Activated T-cell treated with anti-CD3 and anti-CD28 coated beads for 48 hours (primary cell): ENCODE data around the gene SPACA7.

Source experiments
- DNase-seq: peaks from one replicate; pipeline ENCODE4 v3.0.0-alpha.2; 2020; ENCODE audit warnings: low read depth

SPACA7 gene

DNA sequence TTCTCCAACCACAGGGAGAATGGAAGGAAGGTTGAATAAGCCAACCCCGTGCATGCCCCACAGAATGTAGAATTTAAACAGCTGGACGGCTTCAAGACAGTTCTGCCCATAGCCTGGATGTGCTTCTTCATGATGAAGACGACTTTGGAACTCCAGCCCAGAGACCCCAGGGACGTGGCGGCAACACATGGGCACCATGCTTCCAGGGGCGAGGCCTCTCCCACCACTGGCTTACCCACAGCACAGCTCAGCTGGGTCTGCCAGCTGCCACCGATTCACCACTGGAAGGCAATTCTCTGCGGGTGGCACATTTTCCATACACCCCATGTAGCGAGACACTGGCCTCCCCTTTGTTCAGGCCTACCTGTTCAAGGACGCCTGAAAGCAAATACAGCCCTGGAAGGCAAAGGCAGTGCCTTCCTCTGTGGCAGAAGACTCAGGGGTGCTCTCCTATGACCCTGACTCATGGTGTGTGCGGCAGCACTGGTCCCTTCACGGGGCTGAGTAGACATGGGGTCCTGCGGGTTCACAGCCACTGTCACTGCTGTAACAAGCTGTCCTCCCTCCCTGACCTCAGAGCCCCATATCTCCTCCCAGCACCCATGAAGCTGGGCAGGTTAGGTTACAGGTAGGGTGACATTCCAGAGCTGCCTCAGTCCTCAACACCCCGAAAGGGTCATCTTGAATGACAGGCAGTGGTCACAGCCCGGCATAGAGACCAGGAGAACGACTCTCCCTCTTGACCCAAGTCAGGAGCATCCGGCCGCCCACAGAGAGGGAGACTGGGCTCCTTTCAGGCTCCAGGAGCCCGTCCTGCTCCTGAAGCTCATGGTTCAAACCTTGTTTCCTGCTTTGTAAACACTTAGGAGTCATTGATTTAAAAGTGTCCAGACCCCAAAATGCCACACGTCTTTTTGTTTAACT, 72.7 kb downstream of the SPACA7 start:
- DNase-seq, result no peak

DNA sequence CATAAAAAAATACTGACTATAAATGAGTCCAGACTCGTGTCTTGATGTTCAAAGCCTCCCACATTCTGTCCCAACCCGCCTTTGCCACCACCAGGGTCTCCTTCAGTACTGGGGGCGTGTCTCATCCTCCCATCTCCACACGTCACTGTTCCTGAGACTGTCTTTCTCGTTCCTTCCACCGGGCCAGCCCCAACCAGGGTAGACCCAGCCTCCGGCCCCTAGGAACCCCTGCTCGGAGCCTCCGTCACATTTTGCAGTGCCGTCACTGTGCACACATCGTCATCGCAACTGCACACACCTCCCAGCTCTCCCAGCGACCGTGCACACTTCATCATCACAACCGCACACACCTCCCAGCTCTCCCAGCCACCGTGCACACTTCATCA, 73.4 kb downstream of the SPACA7 start:
- no peak for DNase-seq

DNA sequence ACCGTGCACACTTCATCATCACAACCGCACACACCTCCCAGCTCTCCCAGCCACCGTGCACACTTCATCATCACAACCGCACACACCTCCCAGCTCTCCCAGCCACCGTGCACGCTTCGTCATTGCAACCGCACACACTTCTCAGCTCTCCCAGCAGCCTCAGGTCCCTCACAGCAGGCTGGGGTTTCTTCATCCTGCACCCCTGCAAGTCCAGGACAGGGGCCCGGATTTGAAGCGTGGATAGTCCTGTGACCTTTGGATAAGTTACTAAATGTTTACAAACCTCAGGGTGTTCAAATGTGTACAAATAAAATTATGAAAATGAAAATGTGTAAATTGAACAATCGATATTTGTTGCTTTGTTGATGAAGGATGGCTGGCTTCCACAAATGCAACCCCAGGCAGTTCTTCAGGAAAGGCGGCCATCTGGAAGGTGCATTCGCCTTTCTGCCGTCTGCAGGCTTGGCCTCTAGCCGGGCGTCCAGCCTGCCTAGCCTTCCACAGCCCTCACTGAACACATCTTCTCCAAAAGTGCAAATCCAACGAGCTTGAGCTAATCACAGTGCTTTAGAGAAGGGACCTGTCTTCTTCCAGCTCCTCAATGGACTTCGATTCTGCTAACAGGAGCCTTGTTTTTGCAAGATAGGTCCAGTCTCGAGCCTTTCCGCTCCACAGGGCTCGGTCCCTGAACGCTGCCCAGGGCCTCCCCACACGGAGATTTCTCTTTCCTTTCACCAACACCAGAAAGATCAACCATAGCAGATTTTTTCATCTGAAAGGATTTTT, 74.2 kb downstream of the SPACA7 start:
- DNase-seq, result no peak

DNA sequence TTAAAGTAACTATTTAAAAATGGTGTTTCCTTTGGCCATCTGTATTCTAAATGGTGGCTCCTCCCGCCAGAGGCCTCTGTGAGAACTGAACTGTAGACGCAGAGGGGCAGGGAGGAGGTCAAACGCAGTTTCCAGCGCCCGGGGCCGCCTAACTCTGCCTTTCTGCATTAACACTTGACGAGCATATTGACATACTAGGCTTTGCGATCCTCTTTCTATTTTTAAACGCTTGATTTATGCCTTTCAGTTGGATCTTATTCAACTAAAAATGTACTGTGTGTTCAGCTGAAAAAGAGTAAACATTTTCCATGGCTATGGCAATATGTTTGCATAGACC, 74.7 kb downstream of the SPACA7 start:
- no peak for DNase-seq

DNA sequence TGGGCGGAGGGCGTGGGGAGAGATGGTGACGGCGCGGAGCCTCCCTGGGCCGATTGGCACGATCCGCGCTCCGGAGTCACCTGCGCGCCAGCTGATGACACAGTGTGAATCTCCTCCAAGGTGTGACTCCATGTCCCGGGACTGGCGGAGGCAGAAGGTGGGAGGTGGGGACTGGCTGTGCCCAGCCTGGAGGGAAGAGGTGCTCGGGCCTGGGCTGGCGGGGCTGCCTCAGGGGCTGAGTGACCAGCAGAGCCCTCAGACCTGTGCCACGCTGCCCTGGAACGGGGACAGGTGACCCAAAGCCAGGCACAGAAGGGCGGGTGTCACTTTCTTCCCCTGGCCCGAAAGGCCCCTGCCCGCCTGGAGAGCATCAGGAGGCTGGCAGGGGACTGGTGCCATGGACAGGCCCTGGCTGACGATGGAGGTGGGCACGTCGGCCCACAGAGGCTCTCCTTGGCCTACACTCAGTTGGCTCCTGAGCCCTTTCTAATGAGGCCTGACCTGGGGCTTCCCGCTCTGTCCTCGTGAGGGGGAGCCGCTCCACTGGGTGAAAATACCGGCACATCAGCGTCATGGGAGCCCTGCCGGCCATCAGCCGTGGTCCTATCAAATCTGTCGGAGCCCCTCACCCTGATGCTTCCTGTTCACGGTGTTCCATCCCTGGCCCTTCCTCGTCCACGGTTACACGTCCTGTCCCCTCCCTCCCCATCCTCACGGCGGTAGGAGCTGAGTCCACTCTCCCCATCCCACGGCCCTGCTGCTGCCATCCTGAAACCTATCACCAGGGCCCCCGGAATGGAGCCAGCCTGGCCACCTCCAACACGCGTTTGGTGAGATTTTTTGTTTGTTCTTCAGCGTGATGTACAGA, 75.6 kb downstream of the SPACA7 start:
- DNase-seq, result no peak

DNA sequence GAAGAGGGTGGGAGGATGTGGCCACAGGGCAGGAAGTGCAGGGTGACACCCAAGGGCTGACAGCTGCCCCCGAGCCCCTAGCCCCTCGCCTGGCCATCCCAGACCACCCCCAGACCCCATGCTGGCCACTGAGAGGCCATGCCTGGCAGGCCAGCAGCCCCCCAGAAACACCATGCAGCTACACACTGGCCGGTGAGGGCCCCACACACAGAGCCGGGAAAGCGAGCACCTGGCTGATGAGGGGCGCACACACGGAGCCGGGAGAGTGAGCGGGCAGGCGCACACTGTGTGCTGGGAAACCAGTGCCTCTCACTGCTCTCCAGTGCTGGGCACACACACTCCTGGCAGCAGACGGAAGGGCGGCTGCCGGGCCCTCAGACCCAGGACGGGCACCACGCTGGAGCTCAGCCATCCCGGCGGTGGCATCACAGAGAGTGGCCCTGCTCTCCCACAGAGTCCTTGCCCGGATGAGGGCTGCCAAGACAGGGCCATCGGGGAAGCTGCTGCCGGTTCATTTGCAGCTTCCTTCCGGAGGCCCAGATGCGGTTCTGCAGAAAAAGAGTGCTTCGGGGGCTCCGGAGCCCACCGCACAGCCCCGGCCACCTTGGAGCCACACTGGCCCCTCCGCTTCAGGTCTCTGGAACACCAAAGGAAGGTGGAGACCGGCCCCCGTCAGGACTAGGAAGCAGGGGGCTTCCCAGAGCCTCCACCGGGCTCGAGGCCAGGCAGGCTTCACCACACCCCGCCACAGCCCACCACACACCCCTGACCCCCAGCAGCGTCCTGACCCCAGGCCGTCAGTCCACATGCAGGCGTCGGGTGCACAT, 76.4 kb downstream of the SPACA7 start:
- DNase-seq, result no peak

DNA sequence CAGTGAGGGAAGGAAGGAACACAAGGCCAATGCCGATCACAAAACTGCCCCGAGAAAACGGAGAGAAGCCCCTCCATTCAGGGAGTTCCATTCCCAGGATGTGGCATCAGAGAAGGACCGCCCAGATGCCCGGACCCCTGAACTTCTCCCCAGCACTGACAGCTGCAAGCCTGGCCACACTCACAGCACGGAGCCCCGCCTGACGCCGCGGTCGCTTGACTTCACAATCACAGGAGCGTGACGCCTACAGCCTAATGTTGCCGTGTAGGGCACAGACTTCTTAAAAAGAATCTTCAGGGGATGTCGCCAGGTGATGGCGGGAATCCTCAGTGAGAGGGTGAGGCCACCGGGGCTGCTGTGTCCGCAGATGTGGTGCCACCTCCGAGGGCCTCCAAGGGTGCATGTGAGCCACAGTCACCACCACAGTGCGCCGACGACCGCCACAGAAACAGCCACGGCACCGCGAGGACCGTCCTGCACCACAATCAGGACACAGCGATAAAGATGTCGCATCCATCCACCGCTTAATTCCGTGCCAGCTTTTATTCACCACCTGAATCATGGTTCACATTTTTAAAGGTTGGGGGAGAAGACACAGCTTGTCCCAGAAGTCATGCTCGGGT, 77.2 kb downstream of the SPACA7 start:
- DNase-seq, result no peak

DNA sequence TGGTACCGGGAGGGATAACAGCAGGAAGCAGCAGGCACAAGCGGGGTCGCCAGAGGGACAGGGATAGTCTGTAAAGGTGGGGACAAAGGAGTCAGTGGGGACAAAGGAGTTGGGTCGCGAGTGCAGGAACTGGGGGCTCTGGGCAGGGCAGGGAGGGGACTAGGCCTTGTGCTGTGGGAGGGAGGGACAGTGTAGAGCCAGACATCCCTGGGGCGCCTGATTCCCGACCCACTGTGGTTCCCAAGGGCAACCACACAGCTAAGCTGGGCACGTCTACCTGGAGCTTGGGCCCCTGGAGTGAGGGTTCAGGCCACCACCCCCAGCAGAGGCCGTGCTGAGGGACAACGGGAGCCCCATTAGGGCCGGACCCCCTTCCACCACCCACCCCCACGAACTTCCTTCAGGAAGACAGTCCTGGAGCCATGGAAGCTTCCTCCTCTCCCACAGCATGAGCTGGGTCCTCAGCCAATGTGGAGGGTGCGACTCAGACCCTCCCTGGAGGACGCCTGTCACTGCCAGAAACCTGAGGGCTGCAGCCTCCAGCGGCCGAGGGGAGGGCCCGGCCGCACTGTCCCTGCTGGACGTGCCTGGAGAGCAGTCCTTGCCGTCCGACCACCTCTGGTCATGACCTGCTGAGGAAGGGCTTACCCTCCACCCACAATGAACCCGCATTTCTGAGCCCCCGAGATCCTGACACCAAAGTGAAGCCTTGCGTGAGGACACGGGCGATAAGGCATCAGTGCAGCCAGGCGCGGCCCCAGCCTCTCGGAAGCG, 77.9 kb downstream of the SPACA7 start:
- DNase-seq, result no peak

DNA sequence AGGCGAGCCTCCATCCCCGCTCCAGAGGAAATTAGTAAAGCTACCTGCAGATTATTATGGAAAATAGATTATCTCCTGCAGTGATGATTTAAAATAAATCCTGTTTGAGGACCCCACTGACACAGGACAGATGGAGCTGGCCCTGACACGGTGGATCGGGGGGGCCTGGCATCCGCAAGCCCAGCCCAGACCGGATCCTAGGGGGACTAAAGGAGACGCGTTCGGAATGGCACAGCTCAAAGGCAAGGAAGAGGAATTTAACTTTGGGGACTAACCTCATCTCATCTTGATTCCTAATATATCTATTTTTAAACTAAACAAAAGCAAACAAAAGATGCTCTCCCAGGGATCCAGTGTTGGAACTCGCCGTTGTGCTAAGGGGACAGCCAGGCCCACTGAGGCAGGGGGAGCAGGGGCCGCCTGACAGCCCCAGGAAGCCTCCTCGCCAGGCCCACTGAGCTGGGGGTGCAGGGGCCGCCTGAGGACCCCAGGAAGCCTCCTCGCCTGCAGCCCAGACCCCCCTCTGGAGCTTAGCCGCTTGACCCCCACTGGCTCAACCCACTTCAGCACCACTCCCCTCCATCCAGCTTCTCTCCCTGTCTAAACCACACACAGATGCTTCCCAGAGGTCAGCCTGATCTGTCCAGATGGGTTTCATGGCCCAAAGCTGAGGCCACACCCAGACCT, 78.6 kb downstream of the SPACA7 start:
- DNase-seq, result no peak

DNA sequence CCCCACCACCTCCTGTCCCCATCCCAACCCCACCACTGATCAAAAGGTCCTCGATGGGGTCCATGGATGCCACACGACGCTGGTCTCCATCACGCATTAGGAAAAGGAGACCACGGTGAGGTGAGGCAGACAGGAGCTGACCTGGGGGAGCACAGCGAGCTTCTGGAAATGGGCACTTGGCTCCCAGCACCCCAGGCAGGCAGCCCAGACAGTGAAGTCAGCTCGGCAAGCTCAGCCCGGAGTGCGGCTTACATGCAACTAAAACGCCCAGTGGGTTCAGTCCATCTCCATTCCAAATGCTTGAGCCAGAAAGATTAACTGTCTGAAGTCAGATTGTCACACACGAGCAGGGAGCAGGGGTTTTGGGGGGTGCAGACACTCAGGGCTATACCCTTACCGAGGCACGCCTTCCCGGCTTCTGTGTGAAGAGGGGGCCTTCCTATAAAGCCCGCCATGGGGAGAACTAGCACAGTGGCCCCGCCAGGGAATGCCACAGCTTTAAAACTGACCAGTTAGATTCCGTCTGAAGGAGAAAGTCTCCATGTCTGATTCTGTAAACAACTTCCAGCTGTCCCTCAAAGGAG, 79.4 kb downstream of the SPACA7 start:
- DNase-seq, result no peak

DNA sequence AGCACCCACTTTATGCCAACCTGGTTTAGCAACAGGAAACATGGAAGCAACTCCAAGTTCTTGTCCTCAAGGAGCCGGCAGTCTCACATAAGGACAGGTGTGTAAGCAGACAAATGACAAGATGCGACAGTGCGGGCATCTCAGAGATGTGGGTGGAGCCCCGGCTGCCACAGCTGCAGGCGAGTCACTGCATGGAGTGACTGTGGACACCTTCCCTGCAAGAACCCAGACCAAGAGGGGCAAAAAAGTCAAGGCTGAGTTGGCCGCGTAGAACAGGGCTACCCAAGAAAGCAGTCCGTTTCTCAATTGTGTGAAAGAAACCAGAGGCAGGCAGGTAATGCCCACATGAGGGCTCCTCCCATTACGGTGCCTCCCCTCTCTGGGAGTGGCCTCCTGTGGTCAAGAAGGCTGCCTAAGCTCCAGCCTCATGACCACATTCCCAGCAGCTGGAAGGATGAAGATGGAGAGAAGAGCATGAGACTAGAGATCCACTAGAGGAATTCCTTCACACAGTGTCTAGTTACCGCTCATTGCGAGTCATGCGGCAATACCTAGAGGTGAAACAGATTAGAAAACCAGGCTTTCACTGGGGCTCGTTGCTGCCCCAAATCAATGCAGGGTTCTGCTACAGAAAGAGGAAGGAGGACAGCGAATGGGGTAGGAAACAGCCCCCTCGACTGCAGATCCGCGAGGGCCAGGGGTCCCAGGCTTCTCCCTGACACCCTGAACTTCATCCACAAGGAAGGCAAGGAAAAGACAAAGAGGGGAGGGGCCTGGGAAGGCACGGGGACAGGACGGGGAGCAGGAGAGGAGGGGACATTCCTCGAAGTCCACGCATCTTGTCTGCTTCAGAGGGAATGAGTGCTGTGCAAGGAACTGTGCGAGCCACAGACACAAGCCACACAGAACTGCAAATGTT, 80.2 kb downstream of the SPACA7 start:
- no peak for DNase-seq

DNA sequence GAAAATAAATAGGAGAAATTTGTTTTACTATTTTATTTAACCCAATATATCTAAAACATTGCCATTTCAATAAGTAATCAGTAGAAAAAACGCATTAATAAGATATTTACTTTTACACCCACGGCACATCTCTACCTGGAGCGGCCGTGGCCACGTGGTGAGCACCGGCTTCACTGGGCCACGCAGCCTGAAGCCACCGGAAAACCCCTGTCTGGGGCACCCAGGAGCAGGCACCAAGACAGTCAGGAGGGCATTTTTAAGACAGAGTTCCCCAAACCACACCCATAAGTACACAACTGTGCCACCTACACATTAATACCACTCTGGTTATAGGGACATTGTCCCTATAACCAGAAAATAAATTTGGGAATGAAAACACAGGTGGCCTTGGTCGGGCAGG, 80.9 kb downstream of the SPACA7 start:
- DNase-seq, result no peak

DNA sequence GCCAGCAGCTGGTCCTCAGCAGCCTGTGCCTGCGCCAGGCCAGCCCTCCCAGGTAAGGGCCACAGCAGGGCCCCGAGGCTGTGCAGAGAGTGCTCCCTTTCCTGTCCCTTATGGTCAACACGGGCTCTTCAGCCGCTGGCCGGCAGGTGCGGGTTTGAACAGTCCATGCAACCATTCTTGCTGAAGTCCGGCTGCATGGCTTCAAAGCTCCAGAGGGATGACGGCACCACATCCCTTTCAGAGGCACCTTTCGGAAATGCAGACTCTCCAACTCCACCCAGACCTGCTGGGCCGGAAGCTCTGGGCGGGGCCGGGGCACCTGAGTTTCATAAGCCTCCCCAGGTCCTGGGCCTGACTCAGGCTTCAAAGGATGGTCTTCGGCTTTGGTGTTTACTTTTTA, 81.3 kb downstream of the SPACA7 start:
- DNase-seq, result no peak

DNA sequence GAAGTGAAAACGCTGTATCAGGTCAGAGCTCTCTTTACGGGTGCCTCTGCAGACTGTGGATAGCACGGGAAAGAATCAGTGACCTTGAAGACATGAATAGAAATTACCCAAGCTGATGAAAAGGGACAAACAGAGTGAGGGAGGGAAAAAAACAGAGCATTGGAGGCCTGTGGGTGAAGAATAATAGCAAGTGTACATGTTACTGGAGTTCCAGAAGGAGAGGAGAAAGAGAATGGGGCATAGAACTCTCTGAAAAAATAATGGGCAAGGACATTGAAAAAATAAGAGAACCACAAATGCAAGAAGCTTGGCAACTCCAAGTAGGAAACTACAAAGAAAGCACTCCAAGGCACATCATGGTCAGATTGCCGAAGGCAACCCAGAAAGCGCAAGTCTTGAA, 86.3 kb downstream of the SPACA7 start:
- no peak for DNase-seq

DNA sequence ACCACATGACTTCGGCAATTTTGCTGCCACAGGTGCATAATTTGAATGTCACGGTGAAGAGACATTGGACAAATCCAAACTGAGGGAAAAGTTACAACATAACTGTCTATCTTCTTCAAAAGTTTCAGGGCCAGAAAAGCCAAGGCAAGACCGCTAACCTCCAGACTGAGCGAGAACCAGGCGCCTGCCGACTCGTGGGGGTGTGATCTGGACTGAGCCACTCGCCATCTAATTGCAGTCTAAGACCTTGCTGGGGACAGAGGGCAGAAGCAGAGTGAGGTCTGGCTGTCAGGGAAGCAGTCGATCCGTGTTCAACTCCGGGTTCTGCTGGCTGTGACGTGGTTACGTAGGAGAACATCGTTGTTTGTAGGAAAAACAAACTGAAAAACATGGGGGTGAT, 88.6 kb downstream of the SPACA7 start:
- DNase-seq, result no peak

DNA sequence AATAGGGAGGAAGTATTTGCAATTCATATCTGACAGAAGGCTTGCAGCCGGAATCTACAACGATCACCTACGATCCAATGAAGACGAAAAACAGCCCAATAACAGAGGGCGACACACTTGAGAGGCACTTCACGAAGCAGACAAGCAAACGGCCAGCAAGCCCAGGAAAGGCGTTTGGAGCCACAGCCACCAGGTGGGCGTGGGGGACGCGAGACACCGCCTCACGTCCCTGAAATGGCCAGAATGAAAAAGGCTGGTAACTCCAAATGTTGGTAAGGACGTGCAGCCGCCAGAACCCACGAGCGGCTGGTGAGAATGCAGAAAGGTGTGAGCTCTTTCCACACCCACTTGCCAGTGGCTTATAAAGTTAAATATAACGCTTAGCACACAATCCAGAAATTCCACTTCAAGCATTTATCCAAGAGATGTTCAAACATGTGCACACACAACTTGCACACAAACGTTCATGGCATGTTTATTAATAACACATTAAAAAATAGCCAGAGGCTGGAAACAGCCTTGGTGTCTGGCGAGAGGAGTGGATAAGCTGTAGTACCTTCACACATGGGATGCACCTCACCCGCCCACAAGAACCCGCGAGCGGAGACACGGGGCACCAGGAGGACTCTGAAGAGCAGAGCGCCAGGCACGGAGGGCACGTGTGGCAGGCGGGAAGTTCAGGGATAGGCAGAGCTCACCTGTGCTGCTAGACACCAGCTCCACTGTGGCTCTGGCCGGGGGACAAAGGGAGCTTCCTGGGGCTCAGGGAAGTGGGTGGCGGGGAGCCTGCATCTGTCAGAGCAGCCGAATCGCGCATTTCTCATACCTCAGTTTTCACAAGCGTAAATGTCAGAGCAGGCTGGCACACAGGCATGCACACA, 89.3 kb downstream of the SPACA7 start:
- no peak for DNase-seq
